Sigmoid colon (tissue), 4 donors: Measurements from ENCODE around the gene CPNE4.

Source experiments
- EP300 ChIP-seq, 4 donors: sonication (generic); formaldehyde crosslinking; IDR thresholded peaks; one replicate each; pipeline ENCODE4 v1.6.1; 2017; ENCODE audit warnings: antibody characterized with exemption in 4 of 4
- POLR2AphosphoS5 ChIP-seq, 4 donors: sonication (generic); formaldehyde crosslinking; IDR thresholded peaks; one replicate each; pipeline ENCODE4 v1.6.1; 2017; ENCODE audit warnings: antibody characterized with exemption in 4 of 4

DNA sequence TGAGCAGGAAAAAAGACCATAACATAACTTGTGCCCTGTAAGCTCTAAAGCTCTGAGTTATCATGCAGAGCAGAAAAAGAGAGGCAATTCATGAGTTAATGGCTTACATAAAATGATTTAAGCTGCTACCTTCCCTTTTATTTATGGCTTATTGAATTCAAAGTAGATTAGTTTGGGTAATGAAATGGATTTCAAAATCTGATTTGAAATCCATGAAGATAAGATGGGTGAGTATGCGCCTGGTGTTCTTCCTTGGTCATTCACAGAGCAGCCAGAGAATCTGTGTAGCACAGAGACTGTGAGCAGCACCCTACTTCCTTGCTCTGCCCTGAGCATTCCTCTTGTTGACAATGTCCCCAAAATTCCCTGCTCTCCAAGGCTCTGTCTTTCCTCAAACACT is 495.8 kb downstream of the CPNE4 start:
- TF ChIP-seq EP300 (IDR thresholded peaks at IDR 0.05): no peak
- no peak for TF ChIP-seq POLR2AphosphoS5 (IDR thresholded peaks at IDR 0.05)
